Measurements from ENCODE around the gene CCP110.

The CCP110 gene

DNA sequence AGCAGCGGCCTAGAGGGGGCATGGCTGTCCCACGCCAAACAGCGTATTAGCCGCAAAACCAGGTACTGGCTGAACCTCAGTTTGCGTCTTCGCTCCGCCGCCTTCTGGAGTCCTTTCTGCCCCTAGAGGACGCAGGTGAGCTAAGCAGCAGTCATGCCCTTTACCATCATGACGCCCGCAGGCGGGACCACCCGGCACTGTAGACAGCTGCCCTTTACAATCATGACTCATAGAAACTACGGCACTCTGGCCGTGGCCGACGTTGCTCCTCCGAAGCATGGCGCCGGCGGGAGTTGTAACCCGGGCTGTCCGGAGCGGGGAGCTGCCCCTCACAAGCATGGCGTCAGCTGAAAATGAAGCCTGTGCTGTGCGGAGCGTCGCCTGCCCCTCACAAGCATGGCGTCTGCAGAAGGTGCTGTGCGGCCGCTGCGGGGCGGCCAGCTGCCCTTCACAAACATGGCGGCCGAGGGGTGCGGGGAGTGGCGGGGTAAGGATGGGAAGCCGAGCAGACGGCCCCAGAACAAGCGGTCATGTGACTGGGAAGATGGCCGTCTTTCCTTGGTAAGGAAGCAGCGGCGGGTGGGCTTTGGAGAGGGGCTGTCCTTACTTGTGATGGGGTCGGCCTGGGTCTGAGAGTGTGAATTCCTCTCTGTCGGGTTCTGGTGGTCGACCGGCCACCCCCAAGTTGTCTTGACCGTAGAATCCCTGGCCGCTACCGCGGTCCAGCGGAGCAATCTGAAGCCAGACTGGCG is 31.6 kb downstream of the CCP110 start, which contains the start of gene VPS35L:
VPS35L (plus strand) TSS at position 518 of the 752 bp plus-strand sequence; CDS start at position 545, 27 bp downstream.
- DNase-seq = peak; percentile 66 to 70

GRCh38 chr16:19555938-19556771 is 32.4 kb downstream of the CCP110 start:
- no peak for DNase-seq

- DNase-seq = peak; percentile 27 to 44
Observed at GRCh38 chr16:19559242-19559910, 35.6 kb downstream of the CCP110 start.

- DNase-seq = no peak
Observed at GRCh38 chr16:19560078-19560477, 36.3 kb downstream of the CCP110 start.

- no peak for DNase-seq
Observed at GRCh38 chr16:19563377-19563776, 39.6 kb downstream of the CCP110 start.

DNA sequence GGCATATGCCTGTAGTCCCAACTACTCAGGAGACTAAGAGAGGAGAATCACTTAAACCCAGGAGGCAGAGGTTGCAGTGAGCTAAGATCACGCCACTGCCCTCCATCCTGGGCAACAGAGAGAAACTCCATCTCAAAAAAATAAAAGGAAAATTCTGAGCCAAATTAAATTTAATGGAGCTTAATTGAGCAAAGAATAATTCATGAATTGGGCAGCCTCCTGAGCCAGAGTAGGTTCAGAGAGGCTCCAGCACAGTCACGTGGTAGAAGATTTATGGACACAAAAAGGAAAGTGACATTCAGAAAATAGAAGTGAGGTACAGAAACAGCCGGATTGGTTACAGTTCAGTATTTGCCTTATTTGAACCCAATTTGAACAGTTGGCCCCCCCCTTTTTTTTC is 42.6 kb downstream of the CCP110 start:
- DNase-seq = no peak

DNA sequence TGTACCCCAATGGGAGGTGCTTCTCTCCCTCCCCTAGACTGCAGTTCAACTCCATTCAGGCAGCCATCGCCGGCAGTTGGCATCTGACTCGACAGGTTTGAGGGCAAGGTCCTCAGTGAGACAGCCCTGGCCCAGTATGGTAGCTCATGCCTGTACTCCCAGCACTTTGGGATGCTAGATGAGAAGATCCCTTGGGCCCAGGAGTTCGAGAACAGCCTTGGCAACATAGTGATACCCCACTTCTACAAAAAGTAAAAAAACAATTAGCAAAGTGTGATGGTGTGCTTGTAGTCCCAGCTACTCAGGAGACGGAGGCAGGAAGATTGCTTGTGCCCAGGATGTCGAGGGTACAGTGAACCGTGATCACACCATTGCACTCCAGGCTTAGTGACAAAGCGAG is 43.8 kb downstream of the CCP110 start:
- DNase-seq = no peak

GRCh38 chr16:19573997-19574396 is 50.3 kb downstream of the CCP110 start:
- DNase-seq = no peak

- DNase-seq = no peak
Observed at GRCh38 chr16:19574615-19575014, 50.9 kb downstream of the CCP110 start.

- peak in 1 of 2 experiments; percentile 6 for DNase-seq
Observed at GRCh38 chr16:19578378-19578971, 54.7 kb downstream of the CCP110 start.

- no peak for DNase-seq
Observed at GRCh38 chr16:19582050-19582831, 58.5 kb downstream of the CCP110 start.

DNA sequence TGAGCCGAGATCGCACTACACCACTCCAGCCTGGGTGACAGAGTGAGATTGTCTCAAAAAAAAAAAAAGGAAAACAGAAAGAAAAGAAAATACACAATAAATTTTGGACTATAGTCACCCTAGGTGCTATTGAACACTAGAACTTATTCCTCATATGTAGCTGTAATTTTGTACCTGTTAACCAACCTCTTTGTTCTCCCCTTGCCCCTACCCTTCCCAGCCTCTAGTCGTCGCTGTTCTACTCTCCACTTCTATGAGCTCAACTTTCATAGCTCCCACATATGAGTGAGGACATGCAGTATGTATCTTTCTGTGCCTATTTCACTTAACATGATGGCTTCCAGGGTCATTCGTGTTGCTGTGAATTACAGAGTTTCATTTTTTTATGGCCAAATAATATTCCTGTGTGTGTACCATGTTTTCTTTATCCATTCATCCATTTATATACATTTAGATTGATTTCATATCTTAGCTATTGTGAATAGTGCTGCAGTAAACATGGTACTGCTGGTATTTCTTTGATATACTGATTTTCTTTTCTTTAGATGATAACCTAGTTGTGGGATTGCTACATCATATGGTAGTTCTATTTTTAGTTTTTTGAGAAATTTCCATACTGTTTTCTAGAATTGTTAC is 60.0 kb downstream of the CCP110 start:
- DNase-seq = peak; percentile 29 to 53

DNA sequence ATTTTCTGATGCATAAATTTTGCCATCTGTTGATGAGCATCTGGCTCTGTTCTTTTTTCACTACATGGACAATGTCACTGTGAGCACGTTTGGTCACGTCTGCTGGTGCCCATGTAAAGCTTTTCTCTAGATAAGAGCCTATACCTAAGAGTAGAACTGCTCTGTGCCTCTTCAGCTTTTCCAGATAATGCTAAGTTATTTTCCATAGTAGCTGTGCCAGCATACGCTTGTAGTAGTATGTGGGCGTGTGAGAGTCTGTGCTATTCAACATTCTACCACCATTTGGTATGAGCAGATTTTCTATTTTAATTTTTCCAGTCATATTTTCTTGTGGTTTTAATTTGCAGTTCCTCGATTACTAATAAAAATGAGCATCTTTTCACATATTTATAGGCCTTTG is 64.9 kb downstream of the CCP110 start:
- no peak for DNase-seq

DNA sequence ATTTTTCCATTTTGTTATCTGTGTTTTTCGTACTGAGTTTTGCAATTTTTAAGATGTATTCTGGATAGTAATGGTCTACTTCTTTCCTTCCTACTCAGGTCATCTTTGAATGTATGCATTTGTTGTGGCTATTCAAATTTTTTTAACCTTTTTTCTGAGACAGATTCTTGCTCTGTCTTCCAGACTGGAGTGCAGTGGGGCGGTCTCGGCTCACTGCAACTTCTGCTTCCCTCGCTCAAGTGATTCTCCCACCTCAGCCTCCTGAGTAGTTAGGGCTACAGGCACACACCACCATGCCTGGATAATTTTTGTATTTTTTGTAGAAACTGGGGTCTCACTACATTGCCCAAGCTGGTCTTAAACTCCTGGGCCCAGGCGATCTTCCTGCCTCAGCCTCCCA is 65.4 kb downstream of the CCP110 start:
- no peak for DNase-seq

DNA sequence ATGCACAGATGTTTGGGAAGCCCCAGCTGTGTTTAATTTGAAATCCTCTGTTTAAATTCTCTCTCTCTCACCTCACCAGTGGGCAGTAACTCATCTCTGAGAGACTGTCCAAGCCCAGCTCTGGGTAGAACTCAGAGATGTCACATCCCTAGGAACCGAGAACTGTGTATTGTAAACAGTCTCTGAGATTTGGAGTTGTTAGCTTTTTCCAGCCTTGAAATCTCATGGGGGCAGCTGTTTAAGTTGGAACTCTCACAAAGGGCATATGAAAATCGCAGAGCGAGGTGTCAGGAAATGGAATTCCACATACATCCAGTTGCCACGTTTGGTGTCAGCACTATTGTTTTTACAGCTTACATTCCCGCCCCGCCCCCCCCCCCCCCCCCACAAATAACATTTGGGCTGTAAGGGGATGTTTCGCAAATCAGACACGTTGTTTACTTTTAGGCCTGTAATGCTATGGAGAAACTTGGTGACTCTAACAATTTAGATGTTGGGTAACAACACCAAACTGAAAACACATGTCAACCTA is 66.1 kb downstream of the CCP110 start:
- no peak for DNase-seq

- no peak for DNase-seq
Observed at GRCh38 chr16:19595043-19595767, 71.5 kb downstream of the CCP110 start.

- DNase-seq = no peak
Observed at GRCh38 chr16:19598805-19599510, 75.2 kb downstream of the CCP110 start.

- DNase-seq = no peak
Observed at GRCh38 chr16:19599968-19600716, 76.4 kb downstream of the CCP110 start.

Data from Kasumi-1 (cell line).